Erythroblast (primary cell): ENCODE results near the gene RIN3.

Experiments
- DNase-seq, 2 experiments: peaks; one replicate each; lab custom pipeline; 2025; lab: John Stamatoyannopoulos, UW
- GATA1 ChIP-seq: IDR thresholded peaks from 2 replicates; pipeline ENCODE4 v1.6.1; 2011; ENCODE audit warnings: low read depth, mild to moderate bottlenecking, control low read depth, low read length, moderate library complexity
- POLR2A ChIP-seq: IDR thresholded peaks from 2 replicates; pipeline ENCODE4 v1.6.1; 2011; ENCODE audit warnings: mild to moderate bottlenecking, low read length

Gene RIN3

DNA sequence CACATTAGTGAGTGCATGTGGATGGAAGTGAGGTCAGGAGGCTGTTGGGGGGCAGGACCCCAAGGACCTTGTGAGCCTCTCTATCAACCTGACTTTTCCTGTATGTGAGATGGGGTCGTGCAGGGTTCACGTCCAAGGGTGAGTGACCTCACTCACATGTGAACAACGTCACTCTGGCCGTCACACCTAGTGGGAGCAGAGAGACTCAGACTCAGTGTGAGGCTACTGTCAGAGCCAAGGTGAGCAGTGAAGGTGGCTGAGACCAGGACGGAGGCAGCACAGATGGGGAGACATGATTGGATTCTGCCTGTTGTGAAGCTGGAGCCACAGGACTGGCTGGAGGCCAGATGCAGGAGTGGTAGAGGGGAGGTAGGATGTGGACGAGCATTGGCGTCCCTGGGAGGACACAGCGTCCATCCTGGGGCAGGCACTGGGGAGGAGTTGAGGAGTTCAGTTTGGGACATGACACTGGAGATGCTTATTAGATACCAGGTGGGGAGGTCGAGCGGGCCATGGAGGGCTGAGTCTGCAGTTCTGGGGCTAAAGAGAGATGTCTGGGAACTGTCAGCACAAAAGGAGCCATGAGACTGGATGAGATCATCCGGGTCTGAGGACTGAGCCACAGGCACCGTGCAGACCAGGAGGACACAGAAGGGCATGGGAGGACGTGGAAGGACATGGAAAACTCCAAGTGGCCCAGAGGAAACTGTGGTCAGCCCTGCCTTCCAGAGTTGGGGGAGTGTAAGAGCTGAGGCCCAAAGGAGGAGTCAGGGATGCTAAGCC is 142.0 kb downstream of the RIN3 start:
- DNase-seq = no peak
- no peak for TF ChIP-seq GATA1
- no peak for TF ChIP-seq POLR2A

DNA sequence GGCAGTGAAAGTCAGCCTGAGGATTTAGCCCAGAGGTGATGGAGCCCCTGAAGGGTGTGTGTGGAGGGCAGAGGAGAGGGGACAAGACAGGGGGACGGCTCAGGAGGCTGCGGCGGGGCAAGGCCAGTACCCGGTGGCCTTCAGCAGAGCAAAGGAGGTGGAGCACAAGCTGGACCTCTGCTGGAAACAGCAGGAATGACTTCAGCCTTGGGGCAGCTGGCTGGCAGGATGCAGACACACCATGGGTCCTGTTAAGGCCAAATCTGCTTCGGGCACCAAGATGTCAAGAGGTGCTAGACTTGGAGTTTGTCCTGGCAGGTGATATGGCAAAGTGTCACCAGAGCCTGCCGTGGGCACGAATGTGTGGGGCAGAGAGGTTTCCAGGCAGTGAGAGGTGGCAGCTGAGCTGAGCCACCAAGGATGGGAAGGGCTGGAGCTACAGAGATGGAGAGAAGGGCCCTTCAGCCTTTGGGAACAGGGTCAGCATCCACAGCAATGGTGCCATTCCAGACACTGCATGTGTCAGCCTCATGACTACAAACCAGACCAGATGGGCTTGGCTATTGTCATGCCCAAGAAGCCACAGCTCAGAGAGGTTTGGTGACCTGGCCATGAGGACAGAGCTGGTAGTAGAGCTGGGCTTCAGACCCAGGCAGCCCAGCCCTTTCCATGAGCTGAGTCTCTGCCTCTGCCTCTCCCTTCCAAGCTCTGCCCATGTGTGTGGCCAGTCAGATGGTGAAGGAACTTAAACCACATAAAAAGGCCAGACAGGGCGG is 142.9 kb downstream of the RIN3 start:
- no peak for TF ChIP-seq POLR2A
- no peak for TF ChIP-seq GATA1

DNA sequence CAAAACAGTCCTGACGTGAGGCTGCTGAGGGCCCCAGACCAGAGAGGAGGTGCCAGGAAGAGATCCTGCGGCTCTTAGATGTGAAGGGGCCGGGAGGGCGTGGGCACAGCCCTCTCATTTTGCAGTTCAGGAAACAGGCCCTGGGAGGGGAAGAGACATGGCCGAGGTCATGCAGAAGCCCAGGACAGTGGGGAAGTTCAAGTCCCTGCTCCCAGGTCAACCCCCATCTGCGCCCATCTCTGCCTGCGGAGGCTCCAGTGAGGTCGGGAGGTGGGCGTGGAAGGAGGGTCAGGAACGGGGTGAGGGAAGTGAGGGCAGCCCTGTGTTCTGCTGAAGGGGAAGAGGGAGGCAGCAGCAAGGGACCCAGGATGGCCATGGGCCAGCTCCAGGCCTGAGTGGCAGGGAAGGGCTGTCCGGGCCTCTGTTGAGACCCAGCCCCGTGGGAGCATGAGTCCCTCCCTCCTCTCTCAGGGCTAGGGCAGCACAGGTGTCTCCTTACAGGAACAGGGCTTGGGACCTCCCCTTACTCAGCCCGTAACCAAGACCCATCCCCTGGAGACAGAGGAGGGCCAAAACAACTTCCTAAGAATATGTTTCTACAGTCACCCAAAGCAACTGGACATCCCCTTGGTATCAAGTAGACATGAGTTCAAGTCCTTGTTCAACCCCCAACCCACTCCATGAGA is 144.0 kb downstream of the RIN3 start:
- no peak for DNase-seq
- TF ChIP-seq GATA1 = no peak
- TF ChIP-seq POLR2A = no peak

More for the DNA sequence above, 142.9 kb downstream of the RIN3 start:
- DNase-seq = no peak

DNA sequence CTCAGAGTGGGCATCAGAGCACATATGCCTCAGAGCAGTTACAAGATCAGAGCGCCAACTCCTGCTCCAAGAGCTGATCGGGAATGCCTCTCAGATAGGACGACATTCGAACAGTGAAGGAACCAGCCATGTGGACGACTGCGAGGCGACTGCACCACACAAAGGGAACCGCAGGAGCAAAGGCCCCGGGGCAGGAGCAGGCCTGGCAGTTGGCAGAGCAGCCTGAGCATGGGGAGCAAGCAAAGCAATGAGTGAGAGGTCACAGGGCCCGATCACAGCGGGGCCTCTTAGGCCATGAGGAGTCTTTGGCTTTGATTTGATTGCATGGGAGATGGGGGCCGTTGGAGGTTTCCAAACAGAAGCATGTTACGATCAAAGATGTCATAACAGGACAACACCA is 144.6 kb downstream of the RIN3 start:
- DNase-seq = no peak
- no peak for TF ChIP-seq GATA1
- no peak for TF ChIP-seq POLR2A

DNA sequence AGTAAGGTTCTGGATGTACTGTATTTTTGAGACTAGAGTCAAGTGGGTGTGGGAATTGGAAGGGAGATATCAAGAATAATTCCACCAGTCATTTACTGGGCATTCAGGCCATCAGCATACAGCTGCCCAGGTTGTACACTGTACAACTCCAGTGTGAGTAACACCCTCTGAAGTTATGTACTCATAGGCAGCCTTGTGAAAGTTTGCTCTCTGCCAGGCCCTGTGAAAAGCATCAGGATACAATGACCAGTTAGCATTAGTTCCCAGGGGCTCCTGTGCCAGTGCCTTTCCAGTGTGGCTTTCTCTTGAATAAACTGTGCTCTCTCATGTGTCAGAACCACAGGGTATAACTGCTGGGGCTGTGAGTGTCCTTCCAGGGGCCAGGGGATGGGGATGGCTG is 145.1 kb downstream of the RIN3 start:
- TF ChIP-seq GATA1 (no peak), POLR2A (no peak)
- DNase-seq = no peak

DNA sequence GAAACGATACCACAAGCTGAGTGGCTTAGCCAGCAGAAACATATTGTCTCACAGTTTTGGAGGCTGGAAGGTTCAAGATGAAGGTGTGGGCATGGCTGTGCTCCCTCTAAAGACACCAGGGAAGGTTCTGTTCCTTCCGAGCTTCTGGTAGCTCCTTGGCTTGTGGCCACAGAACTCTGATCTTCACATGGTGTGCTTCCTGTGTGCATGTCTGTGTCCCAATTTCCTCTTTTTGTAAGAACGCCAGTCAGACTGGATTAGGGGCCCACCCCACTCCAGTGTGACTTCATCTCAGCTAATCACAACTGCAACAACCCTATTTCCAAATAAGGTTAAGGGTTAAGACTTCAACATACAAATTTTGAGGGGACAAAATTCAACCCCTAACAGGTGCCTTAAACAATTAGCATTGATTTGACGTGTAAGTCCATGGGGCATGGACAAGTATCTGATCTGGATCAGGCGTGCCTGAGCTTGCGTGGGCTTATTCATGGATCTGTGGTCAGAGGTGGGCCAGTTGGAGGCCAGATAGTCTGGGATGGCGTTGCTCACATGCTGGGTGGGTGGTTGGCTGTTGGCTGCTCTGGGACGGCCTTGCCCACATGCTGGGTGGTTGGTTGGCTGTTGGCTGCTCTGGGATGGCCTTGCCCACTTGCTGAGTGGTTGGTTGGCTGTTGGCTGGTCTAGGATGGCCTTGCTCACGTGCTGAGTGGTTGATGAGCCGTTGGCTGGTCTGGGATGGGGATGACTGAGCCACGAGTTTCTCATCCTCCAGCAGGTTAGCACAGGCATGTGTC is 146.4 kb downstream of the RIN3 start:
- TF ChIP-seq POLR2A (no peak), GATA1 (no peak)
- no peak for DNase-seq

DNA sequence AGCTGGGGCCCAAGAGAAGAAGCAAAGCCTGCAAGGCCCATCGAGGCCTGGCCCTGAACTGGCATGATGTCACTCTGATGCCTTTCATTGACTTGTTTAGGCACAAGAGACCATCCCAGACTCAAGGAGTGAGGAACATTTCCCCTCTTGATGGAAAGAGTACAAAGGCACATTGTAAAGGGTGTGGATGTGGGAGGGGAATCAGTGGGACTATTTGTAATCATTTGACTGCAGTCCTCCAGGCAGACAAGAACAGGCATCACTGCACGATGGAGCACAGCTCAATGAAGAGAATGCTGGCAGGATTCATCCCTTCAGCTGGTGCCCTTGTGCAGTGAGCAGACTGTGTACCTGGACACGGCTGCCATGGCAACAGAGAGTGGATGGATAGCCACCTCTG is 147.0 kb downstream of the RIN3 start:
- TF ChIP-seq GATA1 (no peak), POLR2A (no peak)
- no peak for DNase-seq

DNA sequence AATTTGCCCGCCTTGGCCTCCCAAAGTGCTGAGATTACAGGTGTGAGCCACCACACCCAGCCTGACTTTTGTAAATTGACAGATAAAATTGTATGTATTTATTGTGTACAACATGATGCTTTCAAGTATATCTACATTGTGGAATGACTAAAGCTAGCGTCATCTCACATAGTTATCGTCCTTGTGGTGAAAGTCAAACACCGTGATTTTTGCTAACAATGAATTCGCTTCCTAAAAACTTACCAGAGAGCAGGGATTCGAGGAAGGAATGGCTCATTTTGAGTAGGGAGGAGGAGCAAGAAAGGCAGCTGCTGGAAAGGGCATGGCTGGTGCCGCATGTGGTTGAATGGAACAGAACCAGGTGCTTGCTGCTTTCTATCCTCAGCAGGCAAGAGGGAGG is 149.5 kb downstream of the RIN3 start:
- no peak for TF ChIP-seq POLR2A
- TF ChIP-seq GATA1 = no peak
- no peak for DNase-seq

DNA sequence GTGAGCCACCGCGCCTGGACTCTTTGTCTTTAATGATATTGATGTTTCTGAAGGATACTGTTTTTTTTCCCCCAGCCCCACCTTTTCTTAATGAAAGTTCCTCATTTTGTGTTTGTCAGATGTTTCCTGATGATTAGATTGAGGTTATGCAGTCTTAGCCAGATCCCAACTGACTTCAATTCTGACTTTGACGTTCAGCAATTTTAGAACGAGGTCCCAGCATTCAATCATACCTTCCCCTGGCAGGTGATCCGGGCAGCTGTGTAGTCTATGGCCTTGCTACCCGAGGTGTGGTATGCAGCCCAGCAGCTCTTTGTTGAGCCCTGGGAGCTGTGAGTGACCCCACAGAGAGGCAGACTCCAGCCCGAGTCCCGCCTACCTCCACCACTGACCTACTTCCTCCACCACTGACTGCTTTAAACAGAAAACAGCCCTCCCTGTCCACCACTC is 152.1 kb downstream of the RIN3 start:
- DNase-seq = peak; percentile 19 to 66
- TF ChIP-seq GATA1 (no peak), POLR2A (peak; percentile 25)

DNA sequence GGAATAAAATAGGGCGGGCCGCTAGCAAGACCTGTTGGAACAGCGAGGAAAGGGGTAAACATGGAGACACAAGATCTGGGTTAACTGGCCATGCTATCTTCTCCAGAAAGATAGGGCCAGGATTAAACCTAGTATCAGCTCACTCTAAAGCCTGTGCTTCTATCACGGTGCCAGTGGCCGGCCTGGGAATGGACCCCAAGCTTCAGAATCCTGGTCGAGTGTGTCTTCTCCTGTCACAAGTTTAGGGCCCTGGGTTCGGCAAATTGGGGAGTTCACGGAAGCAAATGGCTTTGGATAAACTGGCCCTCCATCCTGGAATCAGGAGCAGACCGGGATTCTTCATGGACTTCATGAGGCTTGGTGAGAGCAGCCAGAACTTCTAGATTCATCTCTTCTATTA is 152.7 kb downstream of the RIN3 start:
- DNase-seq = no peak
- TF ChIP-seq GATA1 (no peak), POLR2A (no peak)

DNA sequence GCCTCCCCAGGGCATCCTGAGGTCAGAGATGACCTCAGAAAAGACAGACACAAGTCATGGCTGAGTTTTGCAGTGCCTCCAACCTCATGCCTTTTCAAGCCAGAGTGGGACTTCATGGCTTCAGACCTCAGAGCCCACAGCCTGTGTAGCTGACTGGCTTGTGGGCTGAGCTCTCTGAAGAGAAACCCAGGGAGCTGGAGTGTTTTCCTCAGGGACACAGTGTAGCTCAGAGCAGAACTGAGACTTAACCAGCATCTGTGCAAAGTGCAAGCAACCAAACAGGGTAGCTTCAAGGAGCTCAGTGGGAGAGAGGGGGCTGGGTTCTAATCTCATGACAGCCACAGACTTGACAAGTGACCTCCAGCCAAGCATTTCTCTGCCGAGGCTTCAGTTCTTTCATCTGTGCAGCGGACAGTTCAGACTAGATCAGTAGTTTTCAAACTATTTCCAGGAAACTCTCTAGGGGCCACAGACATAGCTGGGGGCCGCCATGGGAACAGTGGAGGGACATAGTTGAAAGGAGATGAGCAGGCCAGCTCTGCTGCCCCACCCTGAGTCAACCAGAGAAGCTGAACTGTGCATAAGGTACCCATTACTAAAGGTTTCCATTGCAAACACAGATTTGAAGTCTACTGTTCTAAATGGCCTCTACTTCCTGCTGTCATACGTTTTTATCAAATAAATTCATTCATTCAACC is 154.8 kb downstream of the RIN3 start:
- TF ChIP-seq POLR2A = no peak
- no peak for TF ChIP-seq GATA1
- no peak for DNase-seq

DNA sequence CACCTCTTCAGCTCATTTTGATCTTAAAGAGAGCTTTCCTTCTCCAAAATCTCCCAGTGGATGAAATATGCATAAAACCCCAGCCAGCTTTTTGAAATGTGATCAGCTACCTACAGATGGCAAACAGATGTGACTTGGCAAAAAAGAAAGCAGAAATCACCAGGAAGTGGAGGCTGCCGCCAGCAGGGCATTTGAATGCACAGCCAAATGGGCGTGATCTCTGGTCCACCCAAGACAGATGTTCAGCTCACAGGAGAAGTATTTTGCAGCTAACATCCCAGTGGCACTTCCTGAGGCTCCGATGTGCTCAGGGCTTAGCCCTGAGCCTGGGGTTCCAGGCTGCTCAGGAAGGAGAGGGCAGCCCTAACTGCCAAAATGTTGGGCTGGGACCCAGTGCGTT is 156.6 kb downstream of the RIN3 start:
- peak; percentile 64 to 77 for DNase-seq

DNA sequence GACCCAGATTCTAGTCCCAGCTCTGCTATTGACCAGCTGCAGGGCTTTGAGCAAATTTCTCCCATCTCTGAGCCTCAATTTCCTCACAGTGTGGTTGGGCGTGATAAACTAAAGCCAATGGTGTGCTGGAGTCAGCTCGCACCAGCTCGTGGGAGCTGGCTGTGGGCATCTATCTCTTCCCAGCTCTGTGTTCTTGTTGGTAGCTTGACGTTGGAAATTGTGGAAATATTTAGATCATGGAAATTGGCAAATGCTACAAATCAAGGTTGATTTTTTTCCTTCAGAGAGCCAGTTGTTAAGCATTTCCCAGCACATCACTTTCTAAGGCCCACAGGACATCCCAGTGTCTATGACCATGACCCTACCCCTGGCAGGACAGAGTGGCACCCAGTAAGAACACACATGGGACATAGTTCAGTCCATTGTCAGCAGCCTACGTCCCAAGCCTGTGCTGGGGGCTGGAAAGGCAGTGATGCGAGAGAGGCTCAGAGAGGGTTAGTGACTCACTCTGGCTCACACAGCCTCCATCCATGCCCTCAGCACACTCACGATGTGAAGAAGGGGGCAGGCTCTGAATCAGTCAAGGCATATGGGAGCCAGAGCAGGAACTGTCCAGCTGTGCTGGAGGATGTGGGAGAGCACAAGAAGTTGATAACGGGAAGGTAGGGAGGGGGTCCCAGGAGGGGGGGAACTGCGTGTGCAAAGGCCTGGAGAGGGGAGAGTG is 157.2 kb downstream of the RIN3 start:
- DNase-seq = no peak
- no peak for TF ChIP-seq POLR2A
- TF ChIP-seq GATA1 = no peak

More for the DNA sequence above, 156.6 kb downstream of the RIN3 start:
- TF ChIP-seq POLR2A (no peak), GATA1 (no peak)
